Brain microvascular endothelial cell (primary cell): ENCODE results near the gene SLC16A7.

Experiments used
- DNase-seq: peaks from one replicate; pipeline ENCODE4 v3.0.0-alpha.2; 2020
- H3K27ac ChIP-seq: fragments of 250-450 bp; sonication (Bioruptor Pico); 2 replicates; pipeline ENCODE4 v1.5.1; 2020; ENCODE audit warnings: mild to moderate bottlenecking, moderate library complexity
- H3K27me3 ChIP-seq: fragments of 250-450 bp; sonication (Bioruptor Pico); replicated peaks from 2 replicates; pipeline ENCODE4 v1.5.1; 2020; ENCODE audit warnings: mild to moderate bottlenecking
- H3K36me3 ChIP-seq: fragments of 250-450 bp; sonication (Bioruptor Pico); replicated peaks from 2 replicates; pipeline ENCODE4 v1.5.1; 2020; ENCODE audit warnings: mild to moderate bottlenecking
- H3K4me3 ChIP-seq: 2 replicates; pipeline ENCODE4 v1.5.1; 2011; ENCODE audit warnings: low read depth, mild to moderate bottlenecking, control low read depth, low read length, moderate library complexity
- in situ Hi-C: cut with HindIII; loops from 2 replicates; pipeline ENCODE4 v1.10.0; 2017; ENCODE audit warnings: low sequenced_read_pairs, low pct_ligation_motif_present
- TF ChIP-seq, protein P1 (sequence below): IDR thresholded peaks from 2 replicates; pipeline ENCODE4 v1.5.1; 2011; ENCODE audit warnings: low read depth, mild to moderate bottlenecking, moderate library complexity, low read length, control low read depth, inconsistent platforms; ENCODE audit errors: missing control alignments

Gene SLC16A7

DNA sequence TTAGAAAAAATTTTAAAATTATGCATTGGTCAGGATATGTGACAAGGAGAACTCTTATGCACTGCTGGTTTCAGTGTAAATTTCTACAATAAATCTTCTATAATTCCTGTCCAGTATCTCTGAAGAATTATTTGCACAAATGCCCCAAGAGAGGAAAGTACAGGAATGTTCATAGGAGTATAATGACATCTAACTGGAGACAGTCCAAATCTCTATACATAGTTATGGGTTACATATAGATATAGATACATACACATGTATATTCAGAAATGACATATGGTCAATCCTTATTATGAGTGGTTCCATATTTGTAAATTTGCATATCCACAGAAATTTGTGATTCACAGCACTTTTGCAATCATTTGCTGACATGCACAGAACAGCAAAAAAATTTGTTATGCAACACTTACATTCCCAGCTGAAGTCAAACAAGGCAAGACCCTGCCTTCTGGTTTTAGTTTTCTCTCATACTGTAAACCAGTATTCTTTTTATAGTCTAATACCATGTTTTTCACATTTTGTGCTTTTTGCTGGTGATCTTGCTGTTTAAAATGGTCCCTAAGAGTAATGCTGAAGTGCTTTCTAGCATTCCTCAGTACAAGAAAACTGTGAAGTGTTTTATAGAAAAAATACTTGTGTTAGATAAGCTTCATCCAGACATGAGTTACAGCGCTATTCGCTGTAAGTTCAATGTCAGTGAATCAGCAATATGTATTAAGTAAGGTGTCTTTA lies 103.8 kb downstream of the SLC16A7 start:
- H3K4me3 ChIP-seq = no peak overlapping the region
- H3K27me3 ChIP-seq = no peaks in the 10 kb centered on the region
- peak; percentile 71 for DNase-seq
- H3K27ac ChIP-seq = peak overlapping the region; percentile 53
- TF ChIP-seq, protein P1, sequence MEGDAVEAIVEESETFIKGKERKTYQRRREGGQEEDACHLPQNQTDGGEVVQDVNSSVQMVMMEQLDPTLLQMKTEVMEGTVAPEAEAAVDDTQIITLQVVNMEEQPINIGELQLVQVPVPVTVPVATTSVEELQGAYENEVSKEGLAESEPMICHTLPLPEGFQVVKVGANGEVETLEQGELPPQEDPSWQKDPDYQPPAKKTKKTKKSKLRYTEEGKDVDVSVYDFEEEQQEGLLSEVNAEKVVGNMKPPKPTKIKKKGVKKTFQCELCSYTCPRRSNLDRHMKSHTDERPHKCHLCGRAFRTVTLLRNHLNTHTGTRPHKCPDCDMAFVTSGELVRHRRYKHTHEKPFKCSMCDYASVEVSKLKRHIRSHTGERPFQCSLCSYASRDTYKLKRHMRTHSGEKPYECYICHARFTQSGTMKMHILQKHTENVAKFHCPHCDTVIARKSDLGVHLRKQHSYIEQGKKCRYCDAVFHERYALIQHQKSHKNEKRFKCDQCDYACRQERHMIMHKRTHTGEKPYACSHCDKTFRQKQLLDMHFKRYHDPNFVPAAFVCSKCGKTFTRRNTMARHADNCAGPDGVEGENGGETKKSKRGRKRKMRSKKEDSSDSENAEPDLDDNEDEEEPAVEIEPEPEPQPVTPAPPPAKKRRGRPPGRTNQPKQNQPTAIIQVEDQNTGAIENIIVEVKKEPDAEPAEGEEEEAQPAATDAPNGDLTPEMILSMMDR = no peak
- in situ Hi-C loops = no loop called here
- no peaks in the 10 kb centered on the region for H3K36me3 ChIP-seq

DNA sequence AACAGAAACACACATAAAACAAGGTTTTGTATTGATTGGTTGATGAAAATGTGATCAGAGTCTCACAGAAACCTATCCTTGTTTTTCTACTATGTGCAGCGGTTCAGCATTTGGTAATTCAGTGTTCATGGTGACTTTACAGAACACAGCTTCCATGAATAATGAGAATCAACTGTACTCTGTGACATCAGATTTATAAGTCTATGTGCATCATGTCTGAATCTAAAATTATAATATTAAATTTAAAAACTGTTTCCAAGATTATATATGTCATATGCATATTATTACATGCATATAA lies 104.3 kb downstream of the SLC16A7 start:
- no peak for DNase-seq
- Histone ChIP-seq H3K36me3 (no peaks in the 10 kb centered on the region), H3K4me3 (no peak overlapping the region), H3K27ac (peak overlapping the region; percentile 53), H3K27me3 (no peaks in the 10 kb centered on the region)
- TF ChIP-seq, protein P1 = no peak
- in situ Hi-C loops = no loop called here

- Histone ChIP-seq H3K27ac (no peak overlapping the region), H3K36me3 (no peaks in the 10 kb centered on the region), H3K27me3 (no peaks in the 10 kb centered on the region), H3K4me3 (no peak overlapping the region)
- peak; percentile 13 for DNase-seq
- TF ChIP-seq, protein P1 = no peak
- in situ Hi-C loops = no loop called here
These were observed 112.2 kb downstream of the SLC16A7 start for GRCh38 chr12:59708064-59708463.

DNA sequence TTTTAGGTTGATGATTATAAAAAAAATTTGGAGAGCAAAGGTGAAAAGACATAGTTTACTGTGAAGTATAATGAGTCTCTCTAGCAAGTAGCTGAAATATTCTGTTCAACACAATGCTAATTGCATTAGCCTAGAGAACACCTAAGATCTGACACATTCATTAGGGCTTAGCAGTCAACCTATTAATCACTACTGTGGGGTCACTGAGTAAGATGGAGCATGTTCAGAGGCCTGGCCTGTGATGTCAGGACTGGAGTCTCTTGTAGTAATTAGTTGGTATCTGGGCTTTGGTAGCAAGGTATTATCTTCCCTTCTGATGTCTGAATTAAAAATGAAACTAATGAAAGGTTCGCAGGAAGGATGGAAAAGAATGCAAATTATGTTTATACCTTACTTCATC lies 112.7 kb downstream of the SLC16A7 start:
- TF ChIP-seq, protein P1 = no peak
- no peak overlapping the region for H3K4me3 ChIP-seq
- in situ Hi-C loops = no loop called here
- H3K36me3 ChIP-seq = no peaks in the 10 kb centered on the region
- H3K27ac ChIP-seq = no peak overlapping the region
- no peaks in the 10 kb centered on the region for H3K27me3 ChIP-seq
- DNase-seq = no peak

GRCh38 chr12:59710004-59710628 lies 114.3 kb downstream of the SLC16A7 start:
- Histone ChIP-seq H3K36me3 (no peaks in the 10 kb centered on the region), H3K27ac (no peak overlapping the region), H3K27me3 (no peaks in the 10 kb centered on the region), H3K4me3 (no peak overlapping the region)
- in situ Hi-C loops = no loop called here
- TF ChIP-seq, protein P1 = no peak
- DNase-seq = no peak
